Measurements from ENCODE around the gene EIF4B.

- no peak for TF ChIP-seq CTCF (optimal IDR thresholded peaks at IDR 0.05 in 1 of 3, IDR thresholded peaks at IDR 0.05 in 1 of 3, conservative IDR thresholded peaks at IDR 0.05 in 1 of 3; ENCODE audit: extremely low read depth in 1 of 3, insufficient read depth in 2 of 3, low read length in 3 of 3)
- TF ChIP-seq EZH2 (IDR thresholded peaks at IDR 0.05; ENCODE audit: low read length) = no peak
Measured at GRCh38 chr12:52964556-52965336, 41.5 kb upstream of the EIF4B start.
